HG02852 (cell line): Measurements from ENCODE around the gene FOLH1.
"Not testable (repeated sequence)": the region's sequence is repeated elsewhere in the genome, so short reads cannot be mapped to it uniquely, and the experiment has no call there.

ENCODE experiments used
- ATAC-seq: cut with Tn5 transposase; IDR thresholded peaks from one replicate; pipeline ENCODE4 v1.9.1; 2021; ENCODE audit warnings: mild to moderate bottlenecking, moderate library complexity; ENCODE audit not compliant: unreplicated experiment

FOLH1 gene

DNA sequence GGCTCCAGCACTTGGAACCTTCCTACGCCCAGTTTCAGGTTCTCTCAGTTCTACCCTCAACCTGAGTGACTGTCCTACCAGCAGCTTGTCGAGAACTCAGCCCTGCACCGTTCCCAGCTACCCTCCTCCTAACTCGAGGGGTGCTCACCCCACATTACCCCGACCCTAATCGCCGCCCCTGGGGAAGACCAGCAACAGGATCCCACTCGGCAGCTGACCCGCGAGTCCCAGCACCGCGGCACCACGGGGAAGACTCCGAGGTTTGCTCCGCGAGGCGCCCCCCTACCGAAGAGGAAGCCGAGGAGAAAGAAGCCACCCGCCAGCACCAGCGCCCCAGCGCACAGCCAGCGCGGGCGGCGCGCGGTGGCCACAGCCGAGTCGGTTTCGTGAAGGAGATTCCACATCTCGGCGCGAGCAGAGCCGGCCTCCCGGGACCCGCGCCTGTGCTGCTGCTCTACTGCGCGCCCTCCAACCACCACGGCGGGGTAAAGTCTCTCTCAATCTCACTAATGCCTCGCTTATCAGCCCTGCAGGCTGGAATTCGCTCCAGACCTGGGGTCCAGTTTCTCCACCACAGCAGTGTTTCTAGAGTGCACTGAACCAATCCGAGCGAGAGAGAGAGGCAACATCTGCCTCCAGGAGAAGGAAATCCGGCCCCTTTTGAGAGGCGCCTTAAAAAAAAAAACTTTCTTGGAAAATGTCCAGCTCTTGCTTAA lies at the start of gene FOLH1:
TSS of gene FOLH1 (minus strand) at position 597 of the 716 bp plus-strand sequence. CDS start at position 404, 193 bp downstream.
- ATAC-seq: no peak

DNA sequence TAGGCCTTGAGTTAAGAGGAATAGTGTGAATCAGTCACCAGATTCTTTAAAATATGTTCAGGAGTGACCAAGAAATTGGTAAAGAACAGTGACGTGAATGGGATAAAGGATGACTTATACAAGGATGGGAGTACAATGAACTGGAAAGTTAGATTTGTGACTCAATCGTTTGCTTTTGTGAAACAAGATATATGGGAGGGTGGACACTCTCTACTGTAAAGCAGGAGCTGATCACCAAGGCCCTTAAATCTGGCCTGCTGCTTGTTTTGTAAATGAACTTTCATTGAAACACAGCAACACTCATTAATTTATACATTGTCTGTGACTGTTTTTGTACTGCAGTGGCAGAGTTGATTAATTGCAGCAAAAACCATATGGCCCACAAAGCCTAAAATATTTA lies 46.7 kb upstream of the FOLH1 start:
- not testable (repeated sequence) for ATAC-seq

DNA sequence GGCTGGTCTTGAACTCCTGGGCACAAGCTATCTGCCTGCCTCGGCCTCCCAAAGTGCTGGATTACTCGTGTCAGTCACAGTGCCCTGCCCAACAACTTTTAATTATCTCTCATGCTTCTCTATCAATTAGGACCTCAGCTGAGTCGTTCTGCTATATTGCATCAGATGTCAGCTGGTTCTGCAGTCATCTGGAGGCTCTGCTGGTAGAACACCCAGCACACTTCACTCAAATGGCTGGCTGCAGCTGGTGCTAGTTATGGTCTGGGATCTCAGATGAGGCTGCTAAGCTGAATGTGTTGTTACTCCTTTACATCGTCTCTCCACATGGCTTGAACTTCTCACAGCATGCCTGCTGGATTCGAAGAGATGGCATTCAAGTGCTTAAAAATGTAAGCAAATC lies 42.8 kb upstream of the FOLH1 start:
- not testable (repeated sequence) for ATAC-seq

DNA sequence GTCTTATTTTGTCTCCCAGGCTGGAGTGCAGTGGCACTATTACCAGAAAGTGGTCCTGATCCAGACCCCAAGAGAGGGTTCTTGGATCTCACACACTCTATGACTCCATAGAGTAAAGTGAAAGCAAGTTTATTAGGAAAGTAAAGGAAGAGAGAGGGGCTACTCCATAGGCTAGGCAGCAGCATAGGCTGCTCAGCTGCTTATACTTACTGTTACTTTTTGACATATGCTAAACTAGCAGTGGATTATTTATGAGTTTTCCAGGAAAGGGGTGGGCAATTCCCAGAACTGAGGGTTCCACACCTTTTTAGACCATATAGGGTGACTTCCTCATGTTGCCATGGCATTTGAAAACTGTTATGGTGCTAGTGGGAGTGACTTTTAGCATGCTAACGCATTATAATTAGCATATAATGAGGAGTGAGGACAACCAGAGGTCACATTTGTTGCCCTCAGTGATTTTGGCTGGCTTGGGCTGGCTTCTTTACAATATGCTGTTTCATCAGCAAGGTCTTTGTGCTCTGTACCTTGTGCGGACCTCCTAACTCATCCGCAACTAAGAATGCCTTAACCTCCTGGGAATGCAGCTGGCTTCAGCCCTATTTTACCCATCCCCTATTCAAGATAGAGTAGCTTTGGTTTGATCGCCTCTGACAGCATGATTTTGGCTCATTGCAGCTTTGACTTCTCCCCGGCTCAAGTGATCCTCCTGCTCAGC lies 42.2 kb upstream of the FOLH1 start:
- not testable (repeated sequence) for ATAC-seq

DNA sequence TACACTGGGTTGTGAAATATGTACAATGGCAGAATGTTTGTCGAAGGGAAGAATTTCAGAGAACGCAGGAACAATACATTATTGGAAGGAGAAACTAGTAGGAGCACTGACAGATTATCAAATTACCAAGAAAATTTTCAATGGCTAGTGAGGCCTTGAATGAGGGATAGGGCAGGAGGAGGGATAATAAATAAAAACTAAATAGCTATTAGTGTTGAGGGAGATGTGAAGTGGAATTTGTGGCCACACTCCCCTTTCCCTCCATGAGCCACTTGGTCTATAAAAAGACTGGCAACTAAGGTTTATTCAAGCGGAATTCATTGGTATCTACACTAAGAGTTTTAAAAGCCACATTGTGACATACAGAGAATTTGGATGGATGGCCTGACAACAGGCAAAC lies 41.0 kb upstream of the FOLH1 start:
- ATAC-seq: not testable (repeated sequence)

DNA sequence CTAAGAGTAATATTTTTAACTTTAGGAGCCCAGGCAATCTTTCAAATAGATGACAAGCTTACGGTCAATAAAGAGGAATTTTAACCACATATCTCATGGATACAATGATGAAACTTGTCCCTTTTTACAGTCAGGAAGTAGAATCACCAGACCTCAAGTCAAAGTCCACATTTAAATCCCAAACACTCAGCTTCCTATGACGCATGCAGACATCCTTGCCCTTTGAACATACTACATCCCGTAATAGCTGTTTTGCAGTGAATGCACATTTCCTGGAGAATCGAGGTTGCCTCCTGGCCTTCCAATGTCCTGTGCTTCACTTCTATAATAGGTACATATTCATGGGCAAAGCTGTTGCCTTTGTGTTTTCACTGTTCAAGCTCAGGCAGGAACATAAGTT lies 25.3 kb upstream of the FOLH1 start:
- not testable (repeated sequence) for ATAC-seq

DNA sequence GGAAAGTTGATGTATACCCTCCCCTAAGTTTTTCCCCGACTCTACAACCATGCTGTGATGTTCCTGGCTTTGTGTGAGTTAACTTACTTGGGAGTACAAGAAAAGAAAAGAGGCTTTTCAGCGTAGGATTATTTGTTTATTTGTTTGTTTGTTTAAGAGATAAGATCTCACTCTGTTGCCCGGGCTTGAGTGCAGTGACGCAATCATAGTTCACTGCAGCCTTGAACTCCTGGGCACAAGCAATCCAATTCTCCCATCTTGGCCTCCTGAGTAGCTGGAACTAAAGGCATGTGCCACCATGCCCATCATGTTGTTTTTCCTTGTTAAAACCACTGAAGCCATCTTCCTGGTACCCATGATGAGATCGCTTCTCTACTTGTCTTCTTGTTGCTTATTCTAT lies 24.6 kb upstream of the FOLH1 start:
- ATAC-seq: not testable (repeated sequence)

DNA sequence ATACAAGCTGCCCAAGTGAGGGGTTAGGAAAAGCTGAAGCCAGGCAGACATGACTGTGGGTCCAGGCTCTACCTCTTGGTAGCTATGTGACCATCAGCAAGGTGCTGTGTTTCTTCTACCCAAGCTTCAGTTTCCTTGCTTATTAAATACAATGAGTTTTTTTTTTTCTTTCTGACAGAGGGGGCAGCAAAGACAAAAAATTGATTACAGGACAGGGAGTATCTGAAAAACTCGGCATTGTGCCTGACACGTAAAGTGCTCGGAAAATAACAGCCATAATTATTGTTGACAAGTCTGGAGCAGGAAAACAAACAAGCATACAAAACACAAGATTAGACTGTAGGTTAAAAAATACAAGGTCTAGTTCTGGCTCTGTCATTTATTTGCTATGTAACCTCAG lies 23.3 kb upstream of the FOLH1 start:
- not testable (repeated sequence) for ATAC-seq

DNA sequence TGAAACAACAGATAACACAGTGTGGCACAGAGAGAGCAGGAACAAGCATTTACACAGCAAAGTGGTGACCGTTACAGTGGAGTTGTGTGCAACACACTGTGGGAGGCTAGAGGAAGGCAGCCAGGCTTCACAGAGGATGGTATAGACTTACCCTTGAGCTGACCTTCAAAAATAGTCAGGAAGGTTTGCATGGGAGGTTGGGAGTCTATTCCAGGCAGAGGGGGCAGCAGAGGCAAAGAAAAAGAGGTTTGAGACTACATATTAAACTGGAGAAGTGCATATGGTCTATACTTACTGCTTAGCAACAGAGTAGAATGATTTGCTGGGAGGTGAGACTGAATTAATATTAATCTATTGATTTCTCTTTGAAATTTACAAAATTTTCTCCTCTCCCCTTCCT lies 22.1 kb upstream of the FOLH1 start:
- not testable (repeated sequence) for ATAC-seq

DNA sequence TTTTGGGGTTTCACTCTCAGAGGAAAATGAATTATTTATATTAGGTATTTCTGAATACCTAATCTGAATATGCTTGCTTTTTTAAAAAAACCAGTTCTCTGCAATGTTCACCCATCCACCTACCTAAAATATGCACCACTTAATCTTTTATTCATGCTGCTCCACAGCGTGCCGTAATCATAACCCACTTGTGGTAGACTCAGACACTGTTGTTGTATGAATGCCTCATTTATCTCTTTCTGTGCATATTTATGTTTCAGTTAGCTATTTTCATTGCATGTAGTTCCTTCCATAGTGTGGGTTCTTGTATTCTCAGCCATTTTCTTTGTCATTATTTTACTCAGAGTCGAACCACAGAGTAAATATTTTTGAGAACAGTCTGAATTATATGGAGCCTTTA lies 21.6 kb upstream of the FOLH1 start:
- ATAC-seq: not testable (repeated sequence)

DNA sequence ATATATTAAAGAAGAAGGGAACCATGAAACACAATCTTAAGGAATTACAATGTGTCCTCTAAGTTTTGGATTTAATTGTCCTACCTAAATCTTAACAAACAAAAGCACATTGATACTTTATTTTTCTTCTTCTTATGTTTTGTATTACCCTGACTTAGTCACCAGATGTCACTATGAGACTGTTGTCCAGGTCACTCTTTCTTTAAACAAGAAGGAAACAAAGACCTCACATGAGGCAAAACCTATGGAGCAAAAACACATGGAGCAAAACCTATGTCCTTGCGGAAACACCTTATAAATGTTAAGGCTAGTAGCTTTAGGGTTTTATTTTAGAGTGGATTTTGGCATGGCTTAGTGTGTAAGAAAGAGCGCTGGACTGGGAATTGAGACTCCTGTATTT lies 20.7 kb upstream of the FOLH1 start:
- not testable (repeated sequence) for ATAC-seq

DNA sequence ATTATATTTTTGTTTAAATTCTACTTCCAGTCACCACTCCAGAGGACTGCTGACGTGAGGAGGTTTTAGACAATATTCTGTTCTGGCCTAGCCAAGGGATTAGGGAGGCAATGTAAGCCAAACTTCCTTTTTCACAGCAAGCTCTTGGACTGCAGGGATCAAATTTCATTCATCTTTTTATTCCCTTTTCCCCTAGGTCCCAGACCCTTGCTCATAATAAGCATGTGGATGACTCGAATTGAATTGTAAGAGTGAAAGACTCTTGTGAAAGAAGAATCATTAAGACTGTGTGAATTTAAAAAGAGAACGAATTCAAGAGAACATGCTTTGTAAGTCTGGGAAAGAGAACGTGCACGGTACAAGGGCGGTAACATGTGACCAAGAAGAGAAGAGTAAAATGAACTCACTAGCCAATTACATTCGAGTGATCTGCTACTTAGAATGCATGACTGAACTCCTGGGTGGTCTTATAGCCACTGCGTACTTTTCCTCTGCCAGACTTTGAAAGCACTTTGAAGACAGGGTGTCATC lies 16.9 kb upstream of the FOLH1 start:
- ATAC-seq: not testable (repeated sequence)

DNA sequence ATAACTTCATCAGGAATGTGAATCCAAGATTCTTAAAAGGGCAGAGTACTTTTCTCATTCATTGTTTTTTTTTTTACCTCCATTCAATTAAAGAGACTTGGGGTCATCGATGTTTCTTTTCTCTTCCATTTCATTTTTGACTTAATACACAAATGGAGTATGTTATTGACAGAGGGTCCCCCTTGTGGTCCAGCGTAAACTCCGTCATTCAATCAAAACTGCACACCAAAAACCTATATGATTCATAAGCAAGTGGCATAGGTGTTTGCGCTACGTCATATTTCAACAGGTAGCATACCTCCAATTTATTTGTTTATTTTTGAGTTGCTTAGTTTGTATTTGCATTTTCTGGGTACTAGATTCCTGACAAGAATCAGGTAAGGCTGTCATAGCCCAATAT lies 12.7 kb upstream of the FOLH1 start:
- no peak for ATAC-seq

DNA sequence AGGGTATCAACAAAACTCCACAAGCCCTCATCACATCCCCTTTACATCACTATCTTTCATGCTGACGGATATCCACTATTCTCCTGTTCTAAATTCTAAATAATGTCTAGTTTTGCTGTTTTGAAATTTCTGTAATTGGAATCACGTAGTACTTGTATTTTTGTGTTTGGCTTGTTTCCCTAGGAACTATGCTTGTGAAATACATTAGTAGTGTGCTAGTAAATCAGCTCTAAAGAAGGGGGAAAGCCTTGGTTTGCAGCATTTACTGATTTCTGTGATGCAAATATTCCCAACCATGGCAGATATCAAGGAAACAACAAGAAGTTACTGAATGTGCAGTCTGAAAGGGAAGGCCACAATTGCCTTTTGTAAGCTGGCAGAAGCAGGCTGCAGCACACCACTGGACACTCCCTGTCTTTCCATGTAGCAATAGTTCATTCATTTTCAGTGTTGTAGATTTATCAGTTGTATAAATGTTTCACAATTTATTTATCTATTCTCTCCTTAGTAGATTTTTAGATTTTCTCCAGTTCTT lies 4.7 kb upstream of the FOLH1 start:
- ATAC-seq: no peak

DNA sequence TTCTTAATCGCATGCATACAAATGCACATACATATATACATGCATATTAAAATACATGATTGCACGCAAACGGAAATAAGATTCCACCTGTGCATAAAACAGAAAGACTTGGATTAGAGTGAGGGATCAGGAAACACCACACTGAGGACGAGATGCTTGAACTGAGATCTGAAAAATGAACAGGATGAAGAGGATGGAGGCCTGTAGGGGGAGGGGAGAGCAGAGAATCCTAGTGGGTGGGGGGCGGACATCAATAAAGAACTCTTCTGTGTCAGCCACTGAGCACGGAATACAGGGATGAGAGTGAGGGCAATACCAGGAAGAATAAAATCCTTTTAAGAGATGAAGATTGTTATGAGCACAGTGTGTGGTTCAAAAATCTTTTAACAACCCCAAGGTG lies 1.4 kb downstream of the FOLH1 start:
- ATAC-seq: not testable (repeated sequence)

DNA sequence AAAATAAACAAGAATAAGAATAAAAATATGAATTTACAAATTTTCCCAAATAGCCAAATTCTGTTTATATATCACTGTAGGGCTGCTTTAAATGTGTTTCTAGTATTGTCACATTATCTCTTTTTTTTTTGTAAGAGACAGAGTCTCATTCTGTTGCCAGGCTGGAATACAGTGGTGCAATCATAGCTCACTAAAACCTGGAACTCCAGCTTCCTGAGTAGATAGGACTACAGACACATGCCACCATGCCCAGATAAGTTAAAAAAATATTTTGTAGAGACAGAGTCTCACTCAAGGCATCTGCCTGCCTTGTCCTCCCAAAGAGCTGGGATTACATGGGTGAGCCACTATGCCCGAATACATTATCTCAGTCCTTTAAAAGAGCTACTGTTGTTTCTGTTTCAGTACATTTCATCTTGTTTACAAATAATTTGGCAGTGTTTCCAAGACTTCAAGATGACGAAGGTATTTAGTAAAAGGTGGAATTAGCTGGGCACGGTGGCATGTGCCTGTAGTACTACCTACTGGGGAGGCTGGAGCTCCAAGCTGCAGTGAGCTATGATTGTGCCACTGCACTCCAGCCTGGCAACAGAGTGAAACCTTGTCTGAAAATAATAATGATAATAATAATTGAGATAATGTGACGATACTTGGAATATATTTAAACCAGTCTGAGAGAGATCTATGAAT lies 6.0 kb downstream of the FOLH1 start:
- ATAC-seq: no peak

DNA sequence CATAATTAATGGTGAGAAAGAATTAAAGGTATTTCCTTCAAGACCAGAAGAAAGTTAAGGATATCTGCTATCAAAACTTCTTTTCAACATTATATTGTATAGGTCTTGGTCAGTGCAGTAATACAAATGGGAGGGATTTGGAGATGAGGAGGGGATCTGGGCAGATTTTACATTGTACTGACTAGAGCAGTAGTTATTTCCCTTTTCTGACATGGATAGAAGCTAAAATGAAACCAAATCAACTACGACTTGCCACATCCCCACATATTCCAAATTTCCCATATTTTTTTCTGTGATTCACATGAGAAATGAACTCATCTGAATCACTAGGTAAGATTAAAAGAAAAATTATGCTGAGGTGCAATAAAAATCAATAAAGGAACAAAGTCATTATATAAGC lies 11.6 kb downstream of the FOLH1 start:
- ATAC-seq: not testable (repeated sequence)

DNA sequence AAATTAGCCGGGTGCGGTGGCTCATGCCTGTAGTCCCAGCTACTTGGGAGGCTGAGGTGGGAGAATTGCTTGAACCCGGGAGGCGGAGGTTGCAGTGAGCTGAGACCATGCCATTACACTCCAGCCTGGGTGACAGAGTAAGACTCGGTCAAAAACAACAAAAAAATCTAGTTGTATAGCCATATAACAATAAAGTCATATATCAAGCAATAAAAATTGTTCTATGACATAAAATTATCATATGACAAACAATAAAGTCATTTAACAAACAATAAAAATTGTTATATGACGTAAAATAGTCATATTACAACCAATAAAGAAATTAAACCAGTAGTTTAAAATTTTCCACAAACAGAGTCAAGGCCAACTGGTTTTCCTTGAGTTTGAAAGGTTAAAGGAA lies 12.4 kb downstream of the FOLH1 start:
- not testable (repeated sequence) for ATAC-seq

DNA sequence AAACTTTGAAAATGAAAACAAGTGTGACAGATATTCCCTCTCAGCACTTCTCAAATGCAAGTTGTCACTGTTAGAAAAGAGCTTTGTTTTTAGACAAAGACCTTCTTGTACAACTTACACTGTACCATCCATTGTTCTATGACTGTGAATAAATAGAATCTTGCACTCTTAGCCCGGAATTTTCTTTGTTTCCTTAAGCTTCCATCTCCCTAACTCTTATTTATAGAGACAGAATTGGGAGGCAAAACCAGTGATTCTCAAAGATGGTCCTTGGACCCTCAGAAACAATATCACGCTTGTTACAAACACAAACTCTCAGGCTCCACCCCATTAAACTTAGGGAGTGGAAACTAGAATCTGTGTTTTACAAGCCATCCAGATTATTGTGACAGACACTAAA lies 18.1 kb downstream of the FOLH1 start:
- not testable (repeated sequence) for ATAC-seq

DNA sequence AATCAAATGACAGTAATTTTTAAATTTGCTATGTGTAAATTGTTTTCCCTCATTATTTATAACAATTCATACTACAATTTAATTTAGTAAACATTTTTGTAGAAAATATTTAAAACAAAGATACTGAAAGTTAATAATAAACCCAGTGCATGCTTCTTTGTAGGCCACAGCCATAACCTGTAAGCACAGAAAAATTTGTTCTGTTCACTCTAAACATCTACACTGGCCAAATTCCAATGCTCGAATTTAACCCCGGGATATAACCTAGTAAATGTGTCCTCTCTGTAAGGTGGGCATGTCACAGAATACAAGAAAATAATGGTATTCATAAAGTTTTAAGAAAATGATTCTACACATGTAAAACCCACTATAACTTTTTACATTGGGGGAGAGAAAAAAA lies 22.2 kb downstream of the FOLH1 start:
- not testable (repeated sequence) for ATAC-seq

DNA sequence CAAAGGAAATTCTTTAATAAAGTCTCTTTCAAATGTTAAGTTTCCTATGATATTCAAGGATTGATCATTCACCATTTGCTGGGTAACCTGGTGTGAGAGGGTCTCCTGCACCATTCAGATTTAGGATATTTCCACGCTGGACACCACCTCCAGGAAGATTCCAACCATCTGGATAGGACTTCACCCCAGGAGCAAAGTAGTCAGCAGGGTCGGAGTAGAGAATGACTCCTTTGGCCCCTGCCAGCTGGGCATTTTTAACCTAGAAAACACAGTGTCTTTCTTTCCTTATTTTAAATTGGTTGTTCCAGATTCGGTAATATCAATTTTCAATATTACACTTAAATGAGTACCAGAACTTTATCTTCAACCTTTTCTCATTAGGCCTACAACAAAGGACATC lies 22.8 kb downstream of the FOLH1 start:
- ATAC-seq: not testable (repeated sequence)
